COR-L47 (cell line): ENCODE measurements around the gene OR52E5.

ENCODE experiments used
- DNase-seq: peaks from one replicate; lab custom pipeline; 2025; lab: John Stamatoyannopoulos, UW

The OR52E5 gene

DNA sequence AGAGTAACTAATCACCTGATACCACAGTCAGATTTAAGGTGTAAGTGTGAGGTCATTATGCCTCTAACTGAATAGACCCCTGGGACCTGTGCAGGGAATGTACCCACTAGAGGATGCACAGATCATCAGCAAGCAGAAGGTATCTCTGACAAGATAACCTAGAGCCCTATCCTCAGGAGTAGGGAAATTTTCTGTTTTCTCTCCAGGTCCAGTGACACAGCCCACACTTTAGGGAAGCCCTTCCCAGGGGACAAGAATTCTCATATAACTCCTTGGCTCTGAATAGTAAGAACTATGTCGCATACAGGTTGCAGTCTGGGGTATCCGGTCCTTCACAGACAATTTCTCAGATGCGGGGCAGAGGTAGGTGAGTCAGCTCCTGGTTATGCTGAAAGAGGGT lies at the start of gene OR52E5:
Gene OR52E5 (plus strand): TSS at position 301 of the 400 bp plus-strand sequence. CDS start 7,569 bp downstream, outside the sequence.
- no peak for DNase-seq

DNA sequence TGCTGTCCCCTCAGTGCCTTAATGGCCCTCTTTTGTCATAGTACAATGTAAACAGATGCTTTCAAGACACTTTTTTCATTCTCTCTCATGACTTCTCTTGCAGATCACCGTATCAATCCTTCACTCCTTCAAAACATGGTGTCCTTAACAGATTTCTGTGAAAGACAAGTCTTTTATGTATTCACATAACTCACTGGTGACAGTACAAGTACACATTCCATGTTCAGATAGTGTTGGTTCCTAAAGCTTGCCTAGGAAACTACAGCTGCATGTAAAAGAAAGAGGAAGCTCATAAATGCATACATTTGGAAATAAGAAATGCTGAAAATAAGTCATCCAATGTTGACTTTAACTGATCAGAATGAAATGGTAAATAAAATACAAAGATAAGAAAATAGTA lies 46.3 kb upstream of the OR52E5 start:
- no peak for DNase-seq

DNA sequence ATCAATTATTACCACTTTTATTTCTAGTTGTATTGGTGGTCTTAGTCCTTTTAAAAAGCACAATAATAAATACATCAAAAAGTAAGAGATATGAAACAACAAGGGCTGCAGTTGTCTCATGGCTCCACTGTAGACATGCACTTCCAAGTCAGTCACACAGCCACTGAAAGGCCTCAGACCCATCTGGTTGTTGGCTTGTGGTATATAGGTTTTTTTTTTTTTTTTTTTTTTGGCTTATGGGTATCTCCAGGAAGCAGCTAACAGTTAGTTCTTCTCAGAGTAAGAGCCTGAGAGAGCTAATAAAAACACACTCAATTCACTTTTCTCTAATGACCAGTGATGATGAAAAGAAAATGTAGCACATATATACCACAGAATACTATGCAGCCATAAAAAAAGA lies 45.3 kb upstream of the OR52E5 start:
- DNase-seq = no peak

- no peak for DNase-seq
These were observed 42.0 kb upstream of the OR52E5 start for GRCh38 chr11:5851002-5851401.

- no peak for DNase-seq
These were observed 35.4 kb upstream of the OR52E5 start, which contains the start of gene OR52E8 for GRCh38 chr11:5857590-5857989. OR52E8 (minus strand) TSS chr11:5857690; CDS start chr11:5857690, 0 bp downstream.

- DNase-seq = no peak
These were observed 27.2 kb upstream of the OR52E5 start for GRCh38 chr11:5865826-5866225.

DNA sequence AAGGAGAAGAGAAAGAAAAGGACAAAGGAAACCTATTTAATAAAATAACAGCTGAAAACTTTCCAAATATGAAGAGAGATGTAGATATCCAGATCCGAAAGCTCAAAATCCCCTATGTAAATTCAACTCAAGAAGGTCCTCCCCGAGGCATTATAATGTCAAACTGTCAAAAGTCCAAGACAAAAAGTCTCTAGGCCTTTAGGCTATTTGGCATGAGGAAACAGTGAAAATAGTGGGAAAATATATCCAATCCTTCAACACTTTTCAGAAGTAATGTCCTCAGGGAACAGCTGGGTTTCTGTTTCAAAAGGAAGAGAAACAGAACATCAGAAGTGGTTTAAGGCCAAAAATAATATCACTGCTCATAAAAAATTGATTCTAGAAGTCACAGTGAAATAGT lies 14.4 kb upstream of the OR52E5 start:
- no peak for DNase-seq

DNA sequence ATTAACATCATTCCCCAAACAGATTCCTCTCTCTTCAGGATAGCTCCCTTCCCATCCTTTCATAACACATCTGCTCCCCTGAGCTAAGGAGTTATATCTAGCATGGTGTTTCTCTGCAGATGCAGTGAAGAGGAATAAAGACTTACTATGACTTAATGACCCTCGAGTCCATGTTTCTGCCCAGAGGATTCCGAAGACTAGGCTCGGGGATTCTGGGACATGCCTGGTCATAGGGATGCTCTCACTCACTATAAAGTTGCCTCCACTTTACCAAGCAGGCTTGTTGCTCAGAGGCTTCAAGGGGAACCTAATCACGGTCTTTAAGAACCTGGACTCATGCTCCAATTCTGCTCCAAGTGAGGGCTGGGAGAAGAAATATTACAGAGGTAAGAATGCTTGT lies 12.7 kb upstream of the OR52E5 start, which contains the start of gene OR52E4:
Gene OR52E4 (plus strand): TSS at position 301 of the 400 bp plus-strand sequence. CDS start 3,664 bp downstream, outside the sequence.
- DNase-seq = no peak

- DNase-seq = no peak
These were observed 11.3 kb upstream of the OR52E5 start for GRCh38 chr11:5881756-5882155.

- no peak for DNase-seq
These were observed 5.8 kb upstream of the OR52E5 start for GRCh38 chr11:5887172-5887571.

DNA sequence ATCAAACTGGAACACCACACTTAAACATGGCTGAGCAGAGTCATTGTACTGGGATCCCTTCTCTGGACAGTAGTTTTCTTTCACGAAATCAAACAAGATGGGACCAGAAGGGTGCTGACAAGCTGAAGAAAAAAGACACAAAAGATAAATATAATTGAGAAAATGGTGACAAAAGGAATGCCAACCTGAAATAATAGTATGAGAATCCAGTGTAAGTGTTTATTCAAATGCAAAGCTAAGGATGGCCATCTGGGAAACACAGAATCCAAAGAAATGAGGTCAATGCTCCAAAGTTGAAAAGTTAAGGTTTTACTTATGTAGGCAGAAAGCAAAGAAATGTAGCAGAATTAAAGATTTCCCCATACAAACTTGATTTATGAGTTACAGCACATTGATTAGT lies 5.3 kb upstream of the OR52E5 start:
- DNase-seq = no peak

GRCh38 chr11:5891216-5891800 lies 1.7 kb upstream of the OR52E5 start:
- no peak for DNase-seq

DNA sequence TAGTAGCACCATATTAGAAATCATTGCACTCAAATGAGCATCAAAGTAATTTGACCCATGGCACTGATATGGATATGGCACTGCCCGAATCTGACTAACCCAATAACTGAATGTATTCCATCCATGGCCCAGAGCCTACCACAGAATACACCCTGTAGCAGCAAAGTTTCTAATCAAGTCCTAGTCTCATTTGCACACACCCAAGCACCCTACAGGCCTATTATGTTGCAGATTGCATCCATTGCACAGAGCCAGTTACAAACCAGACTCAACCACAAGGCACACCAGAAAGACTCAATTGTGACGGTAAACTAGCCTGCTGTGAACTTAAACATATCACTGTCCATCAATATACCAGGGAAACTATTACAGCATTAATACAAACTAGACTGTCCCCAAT lies 6.5 kb downstream of the OR52E5 start:
- no peak for DNase-seq

GRCh38 chr11:5910540-5910939 lies 17.5 kb downstream of the OR52E5 start:
- no peak for DNase-seq

- DNase-seq = no peak
These were observed 29.9 kb downstream of the OR52E5 start for GRCh38 chr11:5922749-5923426.

DNA sequence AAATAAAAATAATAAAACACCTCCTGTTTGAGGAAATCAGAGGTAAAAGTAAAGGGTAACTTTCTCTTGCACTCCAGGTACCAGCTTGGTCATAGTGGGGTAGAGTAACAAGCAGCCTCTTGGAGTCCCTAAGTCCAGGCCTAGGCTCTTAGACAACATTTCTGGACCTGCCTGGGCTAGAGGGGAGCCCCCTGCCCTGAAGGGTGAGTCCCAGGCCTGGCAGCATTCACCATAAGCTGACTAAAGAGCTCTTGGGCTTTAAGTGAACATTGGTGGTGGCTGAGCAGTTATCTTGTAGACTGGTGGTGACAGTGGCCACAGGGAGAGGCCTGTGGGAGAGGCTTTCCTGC lies 30.4 kb downstream of the OR52E5 start:
- DNase-seq = no peak

DNA sequence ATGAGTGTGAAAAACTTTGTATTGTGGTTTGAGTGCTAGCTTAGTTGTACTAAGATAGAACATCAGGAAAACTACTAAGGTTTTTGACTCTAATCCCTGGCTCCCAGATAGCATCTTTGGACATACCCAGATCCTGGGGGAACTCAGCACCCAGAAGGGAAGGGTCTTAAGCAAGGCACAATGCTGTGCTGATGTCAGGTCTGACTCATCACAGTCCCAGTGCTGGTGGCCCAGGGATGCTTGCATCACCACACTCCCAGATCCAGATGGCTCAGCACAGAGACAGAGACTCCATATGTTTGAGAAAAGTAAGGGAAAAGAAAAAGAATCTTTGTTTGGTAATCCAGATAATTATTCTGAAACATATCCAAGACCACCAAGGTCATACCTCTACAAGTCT lies 30.8 kb downstream of the OR52E5 start:
- no peak for DNase-seq

DNA sequence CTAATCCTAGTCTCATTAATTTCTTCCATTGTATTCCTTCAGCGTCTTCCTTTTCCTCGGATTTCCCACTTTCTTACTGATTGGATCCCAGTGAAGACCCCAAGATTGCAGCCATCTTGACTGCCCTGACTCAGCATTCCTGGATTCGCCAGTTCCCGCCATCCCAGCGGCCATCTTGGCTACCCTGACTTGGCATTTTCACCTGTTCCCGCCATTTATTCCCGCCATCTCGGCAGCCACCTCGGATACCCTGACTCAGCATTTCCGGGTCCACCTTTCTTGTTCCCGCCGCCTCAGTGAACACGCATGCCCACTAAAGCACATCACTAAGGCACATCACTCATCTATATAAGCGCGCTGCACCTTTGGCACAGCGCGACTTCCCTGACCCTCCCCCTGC lies 35.3 kb downstream of the OR52E5 start:
- no peak for DNase-seq

DNA sequence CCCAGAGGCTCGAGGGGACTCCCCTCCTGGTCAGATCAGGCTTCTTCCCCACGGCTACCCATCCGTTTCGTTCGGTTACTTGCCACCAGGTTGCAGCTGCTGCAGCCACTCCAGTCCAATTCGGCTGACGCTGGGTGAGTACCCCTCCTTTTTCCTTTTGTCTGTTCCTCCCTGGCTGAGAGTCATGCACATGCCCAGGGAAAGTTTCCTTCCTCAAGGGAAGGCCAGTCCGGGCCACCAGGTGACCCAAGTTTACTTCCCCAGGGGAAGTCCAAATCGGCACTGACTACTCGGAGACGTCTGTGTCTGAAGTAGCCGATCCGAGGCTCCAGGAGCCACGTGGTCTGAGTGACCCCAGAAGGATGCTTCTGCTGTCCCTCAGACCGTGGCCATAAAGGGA lies 35.8 kb downstream of the OR52E5 start:
- no peak for DNase-seq

DNA sequence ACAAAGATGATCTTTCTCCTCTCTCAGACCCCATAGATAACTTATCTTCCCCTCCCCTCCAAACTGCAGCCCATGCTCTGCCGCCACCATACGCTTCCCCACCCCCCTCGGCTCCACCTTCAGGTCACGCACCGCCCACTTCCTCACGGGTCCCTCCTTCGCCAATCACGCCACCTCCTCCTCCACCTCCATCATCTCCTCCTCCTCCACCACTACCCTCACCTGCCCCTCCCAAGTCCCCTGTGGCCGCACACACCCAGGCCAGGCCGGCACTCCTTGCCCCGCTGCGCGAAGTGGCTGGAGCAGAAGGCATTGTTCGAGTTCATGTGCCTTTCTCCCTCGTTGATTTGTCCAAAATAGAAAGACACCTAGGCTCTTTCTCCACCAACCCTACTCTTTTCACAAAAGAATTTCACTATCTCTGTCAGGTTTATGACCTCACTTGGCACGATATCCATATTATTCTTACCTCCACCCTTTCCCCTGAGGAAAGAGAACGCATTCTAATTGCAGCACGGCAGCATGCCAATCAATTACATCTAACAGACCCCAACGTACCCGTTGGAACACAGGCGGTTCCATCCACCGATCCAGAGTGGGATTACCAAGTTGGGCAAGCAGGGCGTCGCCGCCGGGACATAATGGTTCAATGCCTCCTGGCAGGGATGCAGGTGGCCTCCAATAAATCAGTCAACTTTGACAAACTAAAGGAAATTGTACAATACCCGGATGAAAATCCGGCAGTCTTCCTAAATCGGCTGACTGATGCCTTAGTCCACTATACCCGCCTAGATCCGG lies 36.8 kb downstream of the OR52E5 start:
- no peak for DNase-seq

DNA sequence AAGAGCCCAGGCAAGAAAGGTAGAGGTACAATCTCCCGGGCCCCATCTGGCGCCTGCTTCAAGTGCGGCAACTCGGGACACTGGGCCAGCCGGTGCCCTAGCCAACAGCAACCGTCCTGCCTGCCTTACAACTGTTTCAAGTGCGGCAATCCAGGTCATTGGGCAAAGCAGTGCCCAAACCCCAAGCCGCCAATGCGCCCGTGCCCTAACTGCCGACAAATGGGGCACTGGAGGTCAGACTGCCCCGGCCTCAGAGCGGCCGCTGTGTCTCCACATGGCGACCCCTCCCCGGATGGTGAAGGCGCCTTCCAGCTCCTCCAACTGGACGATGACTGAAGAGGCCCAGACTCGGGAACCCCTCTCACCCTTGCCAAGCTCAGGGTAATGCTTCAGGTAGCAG lies 37.6 kb downstream of the OR52E5 start:
- DNase-seq = no peak

- DNase-seq = no peak
These were observed 38.1 kb downstream of the OR52E5 start for GRCh38 chr11:5931061-5931460.

GRCh38 chr11:5932671-5933070 lies 39.7 kb downstream of the OR52E5 start:
- DNase-seq = no peak
